Stimulated activated CD4-positive, alpha-beta T cell treated with anti-CD3 and anti-CD28 coated beads, TNF-alpha, amount 100 ng/mL, for 24 hours (primary cell): ENCODE measurements around the gene USB1.

ENCODE experiments used
- DNase-seq, 3 experiments: peaks; one replicate each; pipeline ENCODE4 v3.0.0-alpha.2; 2020; ENCODE audit warnings: low read depth in 3 of 3

Gene USB1

GRCh38 chr16:58034128-58034685 is 33.0 kb downstream of the USB1 start:
- no peak for DNase-seq

- DNase-seq, result no peak
These were observed 33.6 kb downstream of the USB1 start for GRCh38 chr16:58034774-58035173.

GRCh38 chr16:58035356-58036170 is 34.4 kb downstream of the USB1 start:
- DNase-seq, result no peak

DNA sequence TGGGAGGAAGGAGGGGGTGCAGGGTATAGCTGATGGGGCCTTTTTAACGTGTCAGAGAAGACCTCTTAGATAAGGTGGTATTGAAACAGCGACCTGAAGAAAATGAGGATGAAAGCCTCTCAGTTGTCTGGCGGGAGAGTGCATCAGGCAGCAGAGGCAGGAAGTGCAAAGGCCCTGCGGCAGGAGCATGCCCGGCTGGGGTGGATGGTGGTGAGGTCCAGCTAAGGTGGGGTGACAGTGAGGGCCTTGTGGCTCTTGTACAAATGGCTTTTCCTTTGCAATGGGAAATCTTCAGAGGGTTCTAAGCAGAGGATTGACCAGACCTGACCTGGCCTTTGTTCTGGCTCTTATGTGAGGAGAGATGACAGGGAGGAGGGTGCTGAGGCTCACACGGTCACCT is 35.7 kb downstream of the USB1 start:
- DNase-seq, result no peak

DNA sequence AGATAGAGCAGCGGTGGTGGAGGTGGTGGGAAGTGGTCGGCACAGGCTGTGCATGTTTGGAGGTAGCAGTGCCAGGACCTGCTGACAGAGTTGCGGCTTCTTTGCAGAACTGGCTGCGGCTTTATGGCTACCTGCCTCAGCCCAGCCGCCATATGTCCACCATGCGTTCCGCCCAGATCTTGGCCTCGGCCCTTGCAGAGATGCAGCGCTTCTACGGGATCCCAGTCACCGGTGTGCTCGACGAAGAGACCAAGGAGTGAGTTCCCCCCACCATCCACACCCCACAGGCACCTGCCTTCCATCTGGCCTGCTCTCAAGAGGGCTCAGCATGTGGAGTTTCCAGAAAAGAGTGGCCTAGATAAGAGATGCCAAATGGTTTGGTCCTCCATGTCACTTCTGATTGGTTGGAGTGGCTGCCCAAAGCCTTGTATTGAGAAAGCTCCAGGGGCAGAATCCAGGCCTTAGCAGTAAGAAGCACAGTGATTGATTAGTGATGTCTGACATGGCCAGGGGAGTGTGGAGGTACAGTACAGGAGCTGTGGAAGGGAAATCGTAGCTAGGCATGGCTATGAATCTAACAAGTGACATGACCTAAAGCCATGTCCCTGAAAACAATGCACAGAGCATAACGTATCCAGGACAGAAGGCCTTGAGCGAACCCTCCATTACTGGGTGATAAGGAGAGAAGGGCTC is 36.3 kb downstream of the USB1 start:
- no peak for DNase-seq

GRCh38 chr16:58038219-58038641 is 37.0 kb downstream of the USB1 start:
- no peak for DNase-seq

DNA sequence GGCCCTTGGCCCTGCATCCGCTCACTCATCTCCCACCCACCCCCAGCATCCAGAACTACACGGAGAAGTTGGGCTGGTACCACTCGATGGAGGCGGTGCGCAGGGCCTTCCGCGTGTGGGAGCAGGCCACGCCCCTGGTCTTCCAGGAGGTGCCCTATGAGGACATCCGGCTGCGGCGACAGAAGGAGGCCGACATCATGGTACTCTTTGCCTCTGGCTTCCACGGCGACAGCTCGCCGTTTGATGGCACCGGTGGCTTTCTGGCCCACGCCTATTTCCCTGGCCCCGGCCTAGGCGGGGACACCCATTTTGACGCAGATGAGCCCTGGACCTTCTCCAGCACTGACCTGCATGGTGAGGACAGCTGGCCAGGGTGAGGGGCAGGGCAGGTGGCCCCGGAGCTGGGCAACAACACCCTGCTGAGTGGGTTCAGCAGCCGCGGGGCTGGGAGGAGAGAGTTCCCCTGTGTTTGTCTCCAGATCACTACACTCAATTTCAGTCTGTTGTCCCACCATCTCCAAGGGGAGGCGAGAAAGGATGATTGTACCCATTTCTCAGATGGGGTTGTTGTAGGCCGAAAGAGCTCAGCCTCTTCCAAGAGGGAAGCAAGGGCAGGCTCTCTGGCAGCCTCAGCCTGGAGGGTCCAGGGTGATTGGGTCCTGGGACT is 38.8 kb downstream of the USB1 start:
- DNase-seq, result no peak

DNA sequence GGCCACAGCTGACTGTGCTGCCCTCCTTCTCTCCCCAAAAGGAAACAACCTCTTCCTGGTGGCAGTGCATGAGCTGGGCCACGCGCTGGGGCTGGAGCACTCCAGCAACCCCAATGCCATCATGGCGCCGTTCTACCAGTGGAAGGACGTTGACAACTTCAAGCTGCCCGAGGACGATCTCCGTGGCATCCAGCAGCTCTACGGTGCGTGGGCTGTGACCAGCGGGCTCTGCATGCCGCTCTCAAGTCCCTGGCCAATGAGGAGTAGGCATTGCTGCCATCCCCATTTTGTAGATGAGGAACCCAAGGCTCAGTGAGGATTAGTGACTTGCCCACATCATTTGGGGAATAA is 39.3 kb downstream of the USB1 start:
- DNase-seq, result no peak

- no peak for DNase-seq
These were observed 39.9 kb downstream of the USB1 start for GRCh38 chr16:58040945-58041627.

DNA sequence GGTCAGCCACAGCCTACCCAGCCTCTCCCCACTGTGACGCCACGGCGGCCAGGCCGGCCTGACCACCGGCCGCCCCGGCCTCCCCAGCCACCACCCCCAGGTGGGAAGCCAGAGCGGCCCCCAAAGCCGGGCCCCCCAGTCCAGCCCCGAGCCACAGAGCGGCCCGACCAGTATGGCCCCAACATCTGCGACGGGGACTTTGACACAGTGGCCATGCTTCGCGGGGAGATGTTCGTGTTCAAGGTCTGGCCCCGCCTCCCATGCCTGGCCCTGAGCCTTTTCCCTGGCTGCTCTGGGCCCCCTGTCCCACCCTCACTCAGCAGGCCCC is 40.4 kb downstream of the USB1 start:
- DNase-seq, result no peak

- no peak for DNase-seq
These were observed 41.0 kb downstream of the USB1 start for GRCh38 chr16:58042001-58042885.

DNA sequence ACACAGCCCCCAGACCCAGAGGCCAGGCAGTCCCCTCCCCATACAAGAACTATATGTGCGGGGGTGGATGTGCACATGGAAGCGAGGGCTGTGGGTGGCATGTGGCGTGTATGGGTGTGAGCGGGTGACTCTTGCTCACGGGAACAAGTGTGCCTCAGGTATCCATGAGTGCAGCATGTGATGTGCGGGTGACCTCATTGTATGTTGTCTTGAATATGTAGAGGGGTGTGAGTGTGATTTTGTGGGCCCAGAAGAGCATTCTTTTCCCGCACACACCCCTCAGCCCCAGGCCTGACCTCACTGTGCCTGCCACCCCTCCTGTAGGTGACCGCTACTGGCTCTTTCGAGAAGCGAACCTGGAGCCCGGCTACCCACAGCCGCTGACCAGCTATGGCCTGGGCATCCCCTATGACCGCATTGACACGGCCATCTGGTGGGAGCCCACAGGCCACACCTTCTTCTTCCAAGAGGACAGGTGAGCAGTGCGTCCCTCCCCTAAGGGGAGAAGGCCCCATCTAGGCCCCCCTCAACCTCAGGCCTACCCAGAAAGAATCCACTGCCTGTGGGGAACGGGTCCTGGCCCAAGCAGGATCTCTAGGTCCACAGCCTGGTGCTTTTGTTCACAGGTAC is 41.8 kb downstream of the USB1 start:
- no peak for DNase-seq

DNA sequence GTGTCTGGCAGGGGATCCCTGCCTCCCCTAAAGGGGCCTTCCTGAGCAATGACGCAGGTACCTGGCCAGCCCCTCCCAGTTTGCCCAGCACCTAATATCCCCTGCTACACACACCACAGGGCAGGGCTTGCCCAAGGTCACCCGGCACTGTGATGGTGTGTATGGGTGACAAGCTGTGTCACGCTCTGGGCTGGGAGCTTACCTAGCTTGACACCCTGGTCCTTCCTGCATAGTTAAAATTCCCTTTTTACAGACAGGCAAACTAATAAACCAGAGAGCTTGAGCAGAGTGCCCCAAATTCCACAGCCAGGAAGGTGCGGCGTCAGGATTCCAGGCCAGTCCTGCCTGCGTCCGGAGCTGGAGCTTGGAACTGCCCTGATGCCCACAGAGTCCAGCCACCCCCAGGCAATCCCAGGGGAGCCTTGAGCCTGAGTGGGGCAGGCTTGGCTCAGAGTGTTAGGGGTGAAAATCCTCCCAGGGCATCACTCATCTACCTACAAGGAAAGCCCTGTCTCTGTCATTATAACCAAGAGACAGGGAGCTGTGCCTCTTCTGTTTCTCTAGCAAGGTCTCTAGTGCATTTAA is 42.5 kb downstream of the USB1 start:
- DNase-seq, result no peak

GRCh38 chr16:58044266-58045019 is 43.2 kb downstream of the USB1 start:
- DNase-seq, result no peak

DNA sequence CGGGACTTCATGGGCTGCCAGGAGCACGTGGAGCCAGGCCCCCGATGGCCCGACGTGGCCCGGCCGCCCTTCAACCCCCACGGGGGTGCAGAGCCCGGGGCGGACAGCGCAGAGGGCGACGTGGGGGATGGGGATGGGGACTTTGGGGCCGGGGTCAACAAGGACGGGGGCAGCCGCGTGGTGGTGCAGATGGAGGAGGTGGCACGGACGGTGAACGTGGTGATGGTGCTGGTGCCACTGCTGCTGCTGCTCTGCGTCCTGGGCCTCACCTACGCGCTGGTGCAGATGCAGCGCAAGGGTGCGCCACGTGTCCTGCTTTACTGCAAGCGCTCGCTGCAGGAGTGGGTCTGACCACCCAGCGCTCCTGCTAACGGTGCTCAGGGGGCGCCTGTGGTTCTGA is 43.9 kb downstream of the USB1 start:
- DNase-seq, result no peak

DNA sequence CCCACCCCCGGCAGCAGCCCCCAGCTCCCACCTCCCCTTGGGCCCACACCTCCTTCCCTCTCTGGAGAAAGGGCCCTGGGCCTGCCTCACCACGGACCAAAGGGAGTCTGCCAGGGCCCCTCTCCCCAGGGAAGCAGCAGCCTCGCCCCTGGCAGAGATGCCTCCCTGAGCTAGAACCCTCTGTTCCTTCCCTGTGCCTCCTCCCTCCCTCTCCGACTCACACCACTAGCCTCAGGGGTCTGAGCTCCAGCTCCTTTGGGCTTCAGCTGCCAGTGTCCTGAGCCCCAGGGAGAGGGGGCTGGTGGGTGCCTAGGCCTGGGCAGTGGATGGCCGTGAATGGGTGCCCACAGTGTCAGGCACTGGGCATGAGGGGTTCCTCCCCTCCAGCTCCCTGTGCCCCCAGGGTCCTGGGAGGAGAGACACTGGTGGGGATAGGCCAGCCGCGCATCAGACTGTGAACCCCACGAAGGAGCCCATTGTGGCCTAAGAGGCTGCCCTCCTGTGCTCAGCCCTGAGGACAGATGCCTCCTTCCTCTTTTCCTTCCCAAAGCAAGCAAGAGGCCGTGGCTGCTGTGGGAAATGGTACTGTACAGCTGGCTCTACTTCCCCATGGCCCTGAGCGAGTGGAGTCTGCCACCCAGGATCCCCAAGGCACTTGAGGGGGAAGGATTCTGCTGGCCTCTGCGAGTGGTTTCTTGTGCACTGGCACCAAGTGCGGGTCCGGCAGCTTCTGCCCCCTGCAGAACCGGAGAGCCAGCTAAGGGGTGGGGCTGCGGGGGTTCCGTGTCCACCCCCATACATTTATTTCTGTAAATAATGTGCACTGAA is 45.1 kb downstream of the USB1 start:
- no peak for DNase-seq

- no peak for DNase-seq
These were observed 45.7 kb downstream of the USB1 start for GRCh38 chr16:58046936-58047335.

- no peak for DNase-seq
These were observed 46.5 kb downstream of the USB1 start for GRCh38 chr16:58047557-58048348.
